ENCODE results near the gene NUP93.
"Not testable (repeated sequence)": the region's sequence is repeated elsewhere in the genome, so short reads cannot be mapped to it uniquely, and the experiment has no call there.

The NUP93 gene

GRCh38 chr16:56870276-56870888, 140.5 kb downstream of the NUP93 start:
- DNase-seq (ENCODE audit: low spot score) = no peak

GRCh38 chr16:56871172-56871593, 141.3 kb downstream of the NUP93 start:
- no peak for DNase-seq (ENCODE audit: low spot score)

- no peak for DNase-seq (ENCODE audit: low spot score)
These were observed 143.0 kb downstream of the NUP93 start for GRCh38 chr16:56872863-56873391.

GRCh38 chr16:56874800-56875199, 144.9 kb downstream of the NUP93 start:
- DNase-seq (ENCODE audit: low spot score) = no peak

GRCh38 chr16:56876048-56876447, 146.1 kb downstream of the NUP93 start:
- no peak for DNase-seq (ENCODE audit: low spot score)

- no peak for DNase-seq (ENCODE audit: low spot score)
These were observed 147.7 kb downstream of the NUP93 start for GRCh38 chr16:56877486-56878182.

- DNase-seq (ENCODE audit: low spot score) = no peak
These were observed 148.4 kb downstream of the NUP93 start for GRCh38 chr16:56878282-56878854.

GRCh38 chr16:56879276-56879675, 149.3 kb downstream of the NUP93 start:
- no peak for DNase-seq (ENCODE audit: low spot score)

- DNase-seq (ENCODE audit: low spot score) = no peak
These were observed 150.2 kb downstream of the NUP93 start for GRCh38 chr16:56880176-56880575.

GRCh38 chr16:56880685-56881084, 150.8 kb downstream of the NUP93 start:
- DNase-seq (ENCODE audit: low spot score) = no peak

GRCh38 chr16:56882077-56882800, 152.3 kb downstream of the NUP93 start:
- no peak for DNase-seq (ENCODE audit: low spot score)

GRCh38 chr16:56883586-56883985, 153.7 kb downstream of the NUP93 start:
- DNase-seq (ENCODE audit: low spot score) = no peak

- DNase-seq (ENCODE audit: low spot score) = no peak
These were observed 154.2 kb downstream of the NUP93 start for GRCh38 chr16:56884026-56884582.

GRCh38 chr16:56884929-56885328, 155.0 kb downstream of the NUP93 start:
- DNase-seq (ENCODE audit: low spot score) = not testable (repeated sequence)

- no peak for DNase-seq (ENCODE audit: low spot score)
These were observed 155.7 kb downstream of the NUP93 start for GRCh38 chr16:56885446-56886162.

- no peak for DNase-seq (ENCODE audit: low spot score)
These were observed 156.4 kb downstream of the NUP93 start for GRCh38 chr16:56886296-56886695.

- no peak for DNase-seq (ENCODE audit: low spot score)
These were observed 156.9 kb downstream of the NUP93 start for GRCh38 chr16:56886826-56887225.

- DNase-seq (ENCODE audit: low spot score) = no peak
These were observed 158.9 kb downstream of the NUP93 start for GRCh38 chr16:56888806-56889205.

- no peak for DNase-seq (ENCODE audit: low spot score)
These were observed 159.3 kb downstream of the NUP93 start for GRCh38 chr16:56889206-56889605.

- no peak for DNase-seq (ENCODE audit: low spot score)
These were observed 161.8 kb downstream of the NUP93 start for GRCh38 chr16:56891685-56892084.

- DNase-seq (ENCODE audit: low spot score) = no peak
These were observed 162.8 kb downstream of the NUP93 start for GRCh38 chr16:56892705-56893104.

Data from hematopoietic multipotent progenitor cell treated with erythropoietin and hydrocortisone succinate and interleukin-3 and kit ligand, for 15 days (in vitro differentiated cells).